ENCODE results near the gene DCTN3. TPM values are rescaled to one million over a fixed set of nuclear protein-coding genes. Genes with fewer than 3 reads are reported as not detected.

DCTN3 gene
- total and polyA plus RNA-seq, 9 of the 15 experiments (the other 6 are each of a cell fraction or from before 2014, with no cell fraction given) = 11.0 to 51.0 (median 41.9) TPM

- TF ChIP-seq, protein P1, sequence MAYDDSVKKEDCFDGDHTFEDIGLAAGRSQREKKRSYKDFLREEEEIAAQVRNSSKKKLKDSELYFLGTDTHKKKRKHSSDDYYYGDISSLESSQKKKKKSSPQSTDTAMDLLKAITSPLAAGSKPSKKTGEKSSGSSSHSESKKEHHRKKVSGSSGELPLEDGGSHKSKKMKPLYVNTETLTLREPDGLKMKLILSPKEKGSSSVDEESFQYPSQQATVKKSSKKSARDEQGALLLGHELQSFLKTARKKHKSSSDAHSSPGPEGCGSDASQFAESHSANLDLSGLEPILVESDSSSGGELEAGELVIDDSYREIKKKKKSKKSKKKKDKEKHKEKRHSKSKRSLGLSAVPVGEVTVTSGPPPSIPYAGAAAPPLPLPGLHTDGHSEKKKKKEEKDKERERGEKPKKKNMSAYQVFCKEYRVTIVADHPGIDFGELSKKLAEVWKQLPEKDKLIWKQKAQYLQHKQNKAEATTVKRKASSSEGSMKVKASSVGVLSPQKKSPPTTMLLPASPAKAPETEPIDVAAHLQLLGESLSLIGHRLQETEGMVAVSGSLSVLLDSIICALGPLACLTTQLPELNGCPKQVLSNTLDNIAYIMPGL (CRISPR knock-in tag; IDR thresholded peaks at IDR 0.05) = no peak
- TF ChIP-seq JUN (IDR thresholded peaks at IDR 0.05; ENCODE audit: borderline replicate concordance, low read depth, low read length) (no peak), JUN (CRISPR knock-in tag; IDR thresholded peaks at IDR 0.05; ENCODE audit: borderline replicate concordance) (no peak), SREBF2 (CRISPR knock-in tag; IDR thresholded peaks at IDR 0.05) (no peak)
Observed at GRCh38 chr9:34611251-34611810, 9.0 kb downstream of the DCTN3 start (continued).

DNA sequence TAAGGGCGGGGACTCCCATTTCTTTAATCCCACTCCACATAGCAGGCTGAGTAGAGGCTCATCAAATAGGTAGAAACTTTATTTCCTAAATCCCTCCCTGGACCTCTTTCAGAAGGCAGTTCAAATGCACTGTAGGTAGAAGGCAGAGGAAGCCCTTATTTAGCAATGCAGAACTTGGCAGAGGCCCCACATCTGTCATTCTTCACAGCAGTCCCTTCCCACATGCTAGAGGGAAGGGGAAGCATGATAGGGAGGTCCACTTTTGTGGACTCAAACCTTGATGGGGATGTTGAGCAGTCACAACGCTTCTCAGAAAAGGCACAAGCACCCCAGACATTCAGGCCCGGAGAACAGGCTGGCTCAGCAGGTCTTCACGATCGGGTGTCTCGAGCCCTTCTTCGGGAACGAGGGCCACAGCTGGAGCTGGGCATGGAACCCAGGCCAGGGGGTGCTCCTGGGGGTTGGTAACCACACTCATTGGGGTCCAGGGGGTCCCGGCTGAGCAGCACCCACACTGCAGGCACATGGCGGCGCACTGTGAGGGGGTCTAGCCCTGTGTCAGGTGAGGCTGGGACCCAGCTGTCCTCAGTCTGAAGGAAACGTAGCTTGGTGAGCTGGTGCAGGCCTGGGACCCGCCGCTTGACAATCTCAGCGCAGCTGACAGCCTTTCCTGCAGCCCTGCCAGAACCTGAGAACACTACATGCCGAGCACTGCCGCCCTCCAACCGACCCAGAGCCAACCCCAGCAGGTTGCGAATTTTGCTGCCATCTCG is 9.7 kb downstream of the DCTN3 start:
- no peak for ATAC-seq
- peak in 1 of 4 experiments; percentile 22 for DNase-seq (ENCODE audit: extremely low read depth in 1 of 4, low spot score in 3 of 4)
- H3K27me3 ChIP-seq (ENCODE audit: control insufficient read depth in 2 of 2, insufficient read depth in 2 of 2, low read length in 2 of 2) = no peaks in the 10 kb centered on the region
- in situ Hi-C loops (cut with MboI) (no loop called here), intact Hi-C loops (cut with micrococcal nuclease) (loop anchor here (10.0 kb wide), 1 partner anchor 94 kb away; no protein-coding TSS in a partner anchor)
- 86% methylated on average over 13 of the region's 20 CpGs for WGBS (ENCODE audit: insufficient coverage, low coverage, missing lambda C conversion rate)
- BruUV-seq (replicated peaks) = no TSS peak
- FAIRE-seq = no peak
- no peak overlapping the region for H2AFZ ChIP-seq (ENCODE audit: low read depth, low read length)
- H3K27ac ChIP-seq (ENCODE audit: extremely low read depth, low read depth, low read length) = no peak overlapping the region
- peak overlapping the region; percentile 93 for H3K4me2 ChIP-seq (ENCODE audit: insufficient read depth, low read length)
- ChIA-PET POLR2A (interaction anchor here (1.3 kb wide), 1 partner anchor 10 kb away, joined by 4 read pairs; the partner anchor contains the start of gene DCTN3), CTCF (ENCODE audit: low intra/inter-chr PET ratio) (no interaction called here)
- no peaks in the 10 kb centered on the region for H3K9me3 ChIP-seq (replicated peaks; ENCODE audit: control insufficient read depth, insufficient read depth, low read depth, low read length)
- peaks cover 17% of the 10 kb centered on the region for H3K79me2 ChIP-seq (ENCODE audit: control insufficient read depth, insufficient read depth, low read length)
- H4K20me1 ChIP-seq (replicated peaks; ENCODE audit: control insufficient read depth, insufficient read depth, low read length) = no peaks in the 10 kb centered on the region; the same call in 1 of the 2 replicates
- peak overlapping the region; percentile 89 to 92 for H3K9ac ChIP-seq (ENCODE audit: insufficient read depth in 1 of 2, low read depth in 2 of 2, low read length in 2 of 2)
- H3K36me3 ChIP-seq (ENCODE audit: control insufficient read depth, insufficient read depth, low read length) = peaks cover 12% of the 10 kb centered on the region; the same call in 1 of the 3 replicates
- H3K4me3 ChIP-seq = peak overlapping the region; percentile 60; the same call in 1 of the 2 replicates
- H3K4me1 ChIP-seq (replicated peaks in 1 of 2; ENCODE audit: control insufficient read depth in 2 of 2, insufficient read depth in 2 of 2, low read length in 2 of 2) = peaks cover 10 to 19% of the 10 kb centered on the region in 2 experiments; a peak in 4 of 5 replicates
- H3K9me1 ChIP-seq (ENCODE audit: control insufficient read depth, insufficient read depth, low read length) = no peaks in the 10 kb centered on the region
- TF ChIP-seq LCOR (CRISPR knock-in tag; IDR thresholded peaks at IDR 0.05) (no peak), CEBPZ (IDR thresholded peaks at IDR 0.05; ENCODE audit: borderline replicate concordance, low read depth, low read length) (no peak), ZNF197 (CRISPR knock-in tag; IDR thresholded peaks at IDR 0.05; ENCODE audit: low read depth) (no peak), SRF (CRISPR knock-in tag; IDR thresholded peaks at IDR 0.05) (peak in 1 of 2 experiments; percentile 88; a peak in 2 of 4 replicates), ARHGAP35 (IDR thresholded peaks at IDR 0.05; ENCODE audit: partially characterized antibody) (no peak), RBBP5 (IDR thresholded peaks at IDR 0.05; ENCODE audit: borderline replicate concordance, insufficient read depth, low read length, poor library complexity, severe bottlenecking) (no peak), STAG1 (CRISPR knock-in tag; IDR thresholded peaks at IDR 0.05; ENCODE audit: borderline replicate concordance) (no peak), ZNF146 (CRISPR knock-in tag; IDR thresholded peaks at IDR 0.05; ENCODE audit: unreplicated experiment) (no peak), GABPB1 (CRISPR knock-in tag; IDR thresholded peaks at IDR 0.05) (0 out of 2 replicates have a peak, but pooled peaks have one; percentile 17), HEY1 (CRISPR knock-in tag; IDR thresholded peaks at IDR 0.05; ENCODE audit: borderline replicate concordance) (no peak)

Measured in K562 (cell line).